Measurements from ENCODE around the gene PTPRF.

Gene PTPRF

GRCh38 chr1:43668956-43669355, 138.3 kb downstream of the PTPRF start:
- H3K4me3 ChIP-seq (ENCODE audit: low read depth, low read length), result no peak overlapping the region
- TF ChIP-seq CTCF (IDR thresholded peaks at IDR 0.05; ENCODE audit: low read depth, low read length, missing control alignments), result no peak
- DNase-seq (ENCODE audit: low read depth), result no peak
- in situ Hi-C loops (cut with HindIII; ENCODE audit: low sequenced_read_pairs), result no loop called here

- no peak for DNase-seq (ENCODE audit: low read depth)
- H3K4me3 ChIP-seq (ENCODE audit: low read depth, low read length), result no peak overlapping the region
- no peak for TF ChIP-seq CTCF (IDR thresholded peaks at IDR 0.05; ENCODE audit: low read depth, low read length, missing control alignments)
- in situ Hi-C loops (cut with HindIII; ENCODE audit: low sequenced_read_pairs), result no loop called here
Observed at GRCh38 chr1:43669878-43670277, 139.2 kb downstream of the PTPRF start.

GRCh38 chr1:43671193-43671592, 140.5 kb downstream of the PTPRF start:
- DNase-seq (ENCODE audit: low read depth), result no peak
- H3K4me3 ChIP-seq (ENCODE audit: low read depth, low read length), result no peak overlapping the region
- TF ChIP-seq CTCF (IDR thresholded peaks at IDR 0.05; ENCODE audit: low read depth, low read length, missing control alignments), result no peak
- in situ Hi-C loops (cut with HindIII; ENCODE audit: low sequenced_read_pairs), result no loop called here

GRCh38 chr1:43671626-43672330, 141.1 kb downstream of the PTPRF start:
- no peak for TF ChIP-seq CTCF (IDR thresholded peaks at IDR 0.05; ENCODE audit: low read depth, low read length, missing control alignments)
- DNase-seq (ENCODE audit: low read depth), result no peak
- in situ Hi-C loops (cut with HindIII; ENCODE audit: low sequenced_read_pairs), result no loop called here
- H3K4me3 ChIP-seq (ENCODE audit: low read depth, low read length), result no peak overlapping the region

- in situ Hi-C loops (cut with HindIII; ENCODE audit: low sequenced_read_pairs), result no loop called here
- no peak overlapping the region for H3K4me3 ChIP-seq (ENCODE audit: low read depth, low read length)
- no peak for TF ChIP-seq CTCF (IDR thresholded peaks at IDR 0.05; ENCODE audit: low read depth, low read length, missing control alignments)
- no peak for DNase-seq (ENCODE audit: low read depth)
Observed at GRCh38 chr1:43673261-43673660, 142.6 kb downstream of the PTPRF start.

Measured in astrocyte of the cerebellum (primary cell).